Mesendoderm (in vitro differentiated cells): ENCODE data around the gene ARL15.
A peak's percentile ranks its signal among the peaks of the same experiment; 100 is the strongest.

Source experiments
- DNase-seq: peaks from one replicate; pipeline ENCODE4 v3.0.0; 2013
- H2AK5ac ChIP-seq: 2 replicates; pipeline ENCODE4 v1.6.1; 2013; ENCODE audit warnings: low read length, inconsistent platforms
- H2BK120ac ChIP-seq: 2 replicates; pipeline ENCODE4 v1.6.1; 2013; ENCODE audit warnings: low read depth, mild to moderate bottlenecking, low read length, moderate library complexity, mixed read lengths
- H2BK15ac ChIP-seq: replicated peaks from 2 replicates; pipeline ENCODE4 v1.6.1; 2013; ENCODE audit warnings: low read depth, mild to moderate bottlenecking, moderate library complexity
- H2BK5ac ChIP-seq: 2 replicates; pipeline ENCODE4 v1.6.1; 2013; ENCODE audit warnings: low read length, inconsistent platforms
- H3K18ac ChIP-seq: 2 replicates; pipeline ENCODE4 v1.6.1; 2013; ENCODE audit warnings: mild to moderate bottlenecking, low read length, mixed read lengths
- H3K23ac ChIP-seq: one replicate; pipeline ENCODE4 v1.6.1; 2013; ENCODE audit warnings: low read length
- H3K27ac ChIP-seq: 2 replicates; pipeline ENCODE4 v1.5.1; 2013; ENCODE audit warnings: low read depth, mild to moderate bottlenecking, inconsistent platforms, low read length, moderate library complexity
- H3K27me3 ChIP-seq: 2 replicates; pipeline ENCODE4 v1.6.1; 2013; ENCODE audit warnings: low read length, control low read depth, mild to moderate bottlenecking, inconsistent platforms; ENCODE audit not compliant: insufficient read depth, poor library complexity
- H3K36me3 ChIP-seq: 2 replicates; pipeline ENCODE4 v1.6.1; 2013; ENCODE audit warnings: low read length, inconsistent platforms; ENCODE audit not compliant: control insufficient read depth, insufficient read depth
- H3K4ac ChIP-seq: one replicate; pipeline ENCODE4 v1.6.1; 2013; ENCODE audit warnings: low read depth, mild to moderate bottlenecking, low read length, moderate library complexity
- H3K4me1 ChIP-seq: 2 replicates; pipeline ENCODE4 v1.6.1; 2013; ENCODE audit warnings: low read depth, low read length, inconsistent platforms; ENCODE audit not compliant: control insufficient read depth
- H3K4me2 ChIP-seq: 2 replicates; pipeline ENCODE4 v1.6.1; 2013; ENCODE audit warnings: low read length
- H3K4me3 ChIP-seq: 2 replicates; pipeline ENCODE4 v1.5.1; 2013; ENCODE audit warnings: mild to moderate bottlenecking, low read length
- H3K56ac ChIP-seq: one replicate; pipeline ENCODE4 v1.6.1; 2013; ENCODE audit warnings: low read length
- H3K79me1 ChIP-seq: 2 replicates; pipeline ENCODE4 v1.6.1; 2013; ENCODE audit warnings: low read length, inconsistent platforms
- H3K79me2 ChIP-seq: 2 replicates; pipeline ENCODE4 v1.6.1; 2013; ENCODE audit warnings: mild to moderate bottlenecking, low read length; ENCODE audit not compliant: control insufficient read depth, insufficient read depth
- H3K9ac ChIP-seq: 2 replicates; pipeline ENCODE4 v1.6.1; 2013; ENCODE audit warnings: low read length, inconsistent platforms
- H4K5ac ChIP-seq: one replicate; pipeline ENCODE4 v1.6.1; 2013; ENCODE audit warnings: low read length
- H4K8ac ChIP-seq: one replicate; pipeline ENCODE4 v1.6.1; 2013; ENCODE audit warnings: low read depth, mild to moderate bottlenecking, control low read depth, low read length, moderate library complexity
- WGBS: extraction: QIAGEN DNeasy Blood & Tissue Kit; methylation state at CpG from one replicate; pipeline ENCODE4 v1.1.7; 2013; ENCODE audit warnings: low lambda C conversion rate, missing lambda C conversion rate; ENCODE audit not compliant: insufficient coverage; ENCODE audit errors: extremely low coverage; 5-methylcytosine and 5-hydroxymethylcytosine counted together

ARL15 gene

GRCh38 chr5:53924392-53924791 is 386.0 kb downstream of the ARL15 start:
- Histone ChIP-seq H3K4me3 (no peak overlapping the region), H3K79me2 (no peaks in the 10 kb centered on the region), H3K4ac (no peak overlapping the region), H3K4me2 (no peak overlapping the region), H2BK15ac (no peak overlapping the region), H3K4me1 (no peaks in the 10 kb centered on the region), H3K79me1 (no peaks in the 10 kb centered on the region), H4K8ac (no peak overlapping the region), H3K23ac (no peak overlapping the region), H3K9ac (no peak overlapping the region), H2BK5ac (no peak overlapping the region), H2AK5ac (no peak overlapping the region), H4K5ac (no peak overlapping the region), H3K36me3 (no peaks in the 10 kb centered on the region), H3K18ac (no peak overlapping the region), H2BK120ac (no peak overlapping the region), H3K56ac (no peak overlapping the region), H3K27ac (no peak overlapping the region), H3K27me3 (no peaks in the 10 kb centered on the region)
- DNase-seq: no peak
- WGBS: no CpG with 5 or more reads among the region's 2 CpGs

- Histone ChIP-seq H3K79me2 (no peaks in the 10 kb centered on the region), H2AK5ac (no peak overlapping the region), H2BK120ac (no peak overlapping the region), H3K4ac (no peak overlapping the region), H2BK5ac (no peak overlapping the region), H3K4me2 (no peak overlapping the region), H3K36me3 (no peaks in the 10 kb centered on the region), H3K79me1 (no peaks in the 10 kb centered on the region), H4K8ac (no peak overlapping the region), H3K27ac (no peak overlapping the region), H3K9ac (no peak overlapping the region), H3K56ac (no peak overlapping the region), H3K23ac (no peak overlapping the region), H3K4me3 (no peak overlapping the region), H2BK15ac (no peak overlapping the region), H3K4me1 (no peaks in the 10 kb centered on the region), H4K5ac (no peak overlapping the region), H3K27me3 (no peaks in the 10 kb centered on the region), H3K18ac (no peak overlapping the region)
- WGBS: no CpG with 5 or more reads among the region's 6 CpGs
- DNase-seq: no peak
These were observed 386.4 kb downstream of the ARL15 start for GRCh38 chr5:53923961-53924360.

GRCh38 chr5:53922508-53923498 is 387.6 kb downstream of the ARL15 start:
- Histone ChIP-seq H3K18ac (no peak overlapping the region), H2BK120ac (no peak overlapping the region), H2BK5ac (no peak overlapping the region), H2AK5ac (no peak overlapping the region), H3K4me3 (no peak overlapping the region), H3K79me1 (no peaks in the 10 kb centered on the region), H4K5ac (no peak overlapping the region), H3K36me3 (no peaks in the 10 kb centered on the region), H3K23ac (no peak overlapping the region), H3K27ac (no peak overlapping the region), H3K4ac (no peak overlapping the region), H3K56ac (no peak overlapping the region), H3K79me2 (no peaks in the 10 kb centered on the region), H3K9ac (no peak overlapping the region), H4K8ac (no peak overlapping the region), H3K27me3 (no peaks in the 10 kb centered on the region), H2BK15ac (no peak overlapping the region), H3K4me2 (no peak overlapping the region), H3K4me1 (no peaks in the 10 kb centered on the region)
- no peak for DNase-seq
- WGBS: no CpG with 5 or more reads among the region's 8 CpGs

- H2BK5ac ChIP-seq: no peak overlapping the region
- no peaks in the 10 kb centered on the region for H3K4me1 ChIP-seq
- no peak overlapping the region for H3K4ac ChIP-seq
- no peak overlapping the region for H3K56ac ChIP-seq
- H3K36me3 ChIP-seq: no peaks in the 10 kb centered on the region
- H4K5ac ChIP-seq: no peak overlapping the region
- H3K79me2 ChIP-seq: no peaks in the 10 kb centered on the region
- no peaks in the 10 kb centered on the region for H3K79me1 ChIP-seq
- H3K18ac ChIP-seq: no peak overlapping the region
- no peak overlapping the region for H3K23ac ChIP-seq
- H3K9ac ChIP-seq: no peak overlapping the region
- H3K27me3 ChIP-seq: no peaks in the 10 kb centered on the region
- DNase-seq: no peak
- H3K27ac ChIP-seq: no peak overlapping the region
- no peak overlapping the region for H2BK120ac ChIP-seq
- WGBS: no CpG with 5 or more reads among the region's 3 CpGs
- H3K4me2 ChIP-seq: no peak overlapping the region
- H4K8ac ChIP-seq: no peak overlapping the region
- H2BK15ac ChIP-seq: no peak overlapping the region
- no peak overlapping the region for H2AK5ac ChIP-seq
- H3K4me3 ChIP-seq: no peak overlapping the region
These were observed 392.5 kb downstream of the ARL15 start for GRCh38 chr5:53917826-53918225.

- Histone ChIP-seq H3K27ac (no peak overlapping the region), H3K36me3 (no peaks in the 10 kb centered on the region), H2AK5ac (no peak overlapping the region), H3K4me2 (no peak overlapping the region), H3K56ac (no peak overlapping the region), H3K9ac (no peak overlapping the region), H3K4me3 (no peak overlapping the region), H4K8ac (no peak overlapping the region), H4K5ac (no peak overlapping the region), H3K79me2 (no peaks in the 10 kb centered on the region), H3K18ac (no peak overlapping the region), H2BK5ac (no peak overlapping the region), H3K4ac (no peak overlapping the region), H2BK120ac (no peak overlapping the region), H3K79me1 (no peaks in the 10 kb centered on the region), H3K23ac (no peak overlapping the region), H3K4me1 (no peaks in the 10 kb centered on the region), H2BK15ac (no peak overlapping the region), H3K27me3 (no peaks in the 10 kb centered on the region)
- DNase-seq: peak; percentile 67
These were observed 393.3 kb downstream of the ARL15 start for GRCh38 chr5:53917095-53917494.

- no peak overlapping the region for H2BK15ac ChIP-seq
- H3K18ac ChIP-seq: no peak overlapping the region
- no peak for DNase-seq
- H3K4me3 ChIP-seq: no peak overlapping the region
- H3K79me1 ChIP-seq: no peaks in the 10 kb centered on the region
- no peaks in the 10 kb centered on the region for H3K36me3 ChIP-seq
- no peaks in the 10 kb centered on the region for H3K79me2 ChIP-seq
- no peak overlapping the region for H3K9ac ChIP-seq
- no CpG with 5 or more reads among the region's 1 CpG for WGBS
- H3K56ac ChIP-seq: no peak overlapping the region
- no peak overlapping the region for H3K23ac ChIP-seq
- H3K4me1 ChIP-seq: no peaks in the 10 kb centered on the region
- no peak overlapping the region for H3K4ac ChIP-seq
- H3K27me3 ChIP-seq: no peaks in the 10 kb centered on the region
- H3K27ac ChIP-seq: no peak overlapping the region
- no peak overlapping the region for H2BK120ac ChIP-seq
- no peak overlapping the region for H4K5ac ChIP-seq
- H2BK5ac ChIP-seq: no peak overlapping the region
- no peak overlapping the region for H4K8ac ChIP-seq
- no peak overlapping the region for H3K4me2 ChIP-seq
- no peak overlapping the region for H2AK5ac ChIP-seq
These were observed 395.3 kb downstream of the ARL15 start for GRCh38 chr5:53915120-53915519.
